HEK293 (cell line): Measurements from ENCODE around the gene REV3L.
A peak's percentile ranks its signal among the peaks of the same experiment; 100 is the strongest.

Experiments used
- GLI2 ChIP-seq: fragments of 450-650 bp; formaldehyde crosslinking; IDR thresholded peaks from 2 replicates; pipeline ENCODE4; 2017; ENCODE audit warnings: missing biosample characterization, missing genetic modification characterization, low read depth, borderline replicate concordance
- GLIS1 ChIP-seq: fragments of 450-650 bp; formaldehyde crosslinking; IDR thresholded peaks from 2 replicates; pipeline ENCODE4 v1.5.1; 2016; ENCODE audit warnings: missing biosample characterization, missing genetic modification characterization
- GLIS2 ChIP-seq: fragments of 450-650 bp; formaldehyde crosslinking; IDR thresholded peaks from 2 replicates; pipeline ENCODE4 v1.5.1; 2016; ENCODE audit warnings: missing biosample characterization, missing genetic modification characterization
- MYNN ChIP-seq: fragments of 450-650 bp; formaldehyde crosslinking; IDR thresholded peaks from 2 replicates; pipeline ENCODE4 v1.5.1; 2016; ENCODE audit warnings: missing biosample characterization, missing genetic modification characterization, borderline replicate concordance
- OVOL3 ChIP-seq: fragments of 450-650 bp; formaldehyde crosslinking; IDR thresholded peaks from 2 replicates; pipeline ENCODE4 v1.5.1; 2016; ENCODE audit warnings: missing biosample characterization, missing genetic modification characterization
- ZBTB1 ChIP-seq: fragments of 450-650 bp; formaldehyde crosslinking; IDR thresholded peaks from 2 replicates; pipeline ENCODE4 v1.5.1; 2016; ENCODE audit warnings: missing biosample characterization, missing genetic modification characterization
- ZBTB48 ChIP-seq: fragments of 450-650 bp; formaldehyde crosslinking; IDR thresholded peaks from 2 replicates; pipeline ENCODE4 v1.5.1; 2016; ENCODE audit warnings: missing biosample characterization, missing genetic modification characterization
- ZBTB7A ChIP-seq: fragments of 450-650 bp; formaldehyde crosslinking; IDR thresholded peaks from 2 replicates; pipeline ENCODE4 v1.5.1; 2016; ENCODE audit warnings: low read depth, missing biosample characterization, missing genetic modification characterization
- ZEB2 ChIP-seq: fragments of 450-650 bp; formaldehyde crosslinking; IDR thresholded peaks from 2 replicates; pipeline ENCODE4 v1.5.1; 2016; ENCODE audit warnings: missing biosample characterization, missing genetic modification characterization
- ZFP3 ChIP-seq: fragments of 450-650 bp; formaldehyde crosslinking; IDR thresholded peaks from 2 replicates; pipeline ENCODE4 v1.5.1; 2016; ENCODE audit warnings: low read depth, missing biosample characterization, missing genetic modification characterization
- ZNF121 ChIP-seq: fragments of 450-650 bp; formaldehyde crosslinking; IDR thresholded peaks from 2 replicates; pipeline ENCODE4 v1.5.1; 2016; ENCODE audit warnings: missing biosample characterization, missing genetic modification characterization
- ZNF138 ChIP-seq: fragments of 450-650 bp; formaldehyde crosslinking; IDR thresholded peaks from 2 replicates; pipeline ENCODE4 v1.5.1; 2016; ENCODE audit warnings: missing biosample characterization, missing genetic modification characterization, borderline replicate concordance
- ZNF140 ChIP-seq: fragments of 450-650 bp; formaldehyde crosslinking; IDR thresholded peaks from 2 replicates; pipeline ENCODE4 v1.5.1; 2016; ENCODE audit warnings: missing biosample characterization, missing genetic modification characterization
- ZNF155 ChIP-seq: fragments of 450-650 bp; formaldehyde crosslinking; IDR thresholded peaks from 2 replicates; pipeline ENCODE4 v1.5.1; 2016; ENCODE audit warnings: missing biosample characterization, missing genetic modification characterization
- ZNF157 ChIP-seq: fragments of 450-650 bp; formaldehyde crosslinking; IDR thresholded peaks from 2 replicates; pipeline ENCODE4 v1.5.1; 2016; ENCODE audit warnings: missing biosample characterization, missing genetic modification characterization
- ZNF174 ChIP-seq: fragments of 450-650 bp; formaldehyde crosslinking; IDR thresholded peaks from 2 replicates; pipeline ENCODE4 v1.5.0; 2017; ENCODE audit warnings: missing biosample characterization, mild to moderate bottlenecking, missing genetic modification characterization
- ZNF202 ChIP-seq: fragments of 450-650 bp; formaldehyde crosslinking; IDR thresholded peaks from 2 replicates; pipeline ENCODE4 v1.5.1; 2016; ENCODE audit warnings: missing biosample characterization, missing genetic modification characterization, borderline replicate concordance
- ZNF239 ChIP-seq: fragments of 450-650 bp; formaldehyde crosslinking; IDR thresholded peaks from 2 replicates; pipeline ENCODE4 v1.5.1; 2016; ENCODE audit warnings: missing biosample characterization, missing genetic modification characterization
- ZNF404 ChIP-seq: fragments of 450-650 bp; formaldehyde crosslinking; IDR thresholded peaks from 2 replicates; pipeline ENCODE4 v1.5.1; 2017; ENCODE audit warnings: missing biosample characterization, missing genetic modification characterization
- ZNF510 ChIP-seq: fragments of 450-650 bp; formaldehyde crosslinking; IDR thresholded peaks from 2 replicates; pipeline ENCODE4 v1.5.1; 2018; ENCODE audit warnings: mild to moderate bottlenecking, missing genetic modification characterization, missing biosample characterization; ENCODE audit not compliant: insufficient replicate concordance
- ZNF585B ChIP-seq: fragments of 450-650 bp; formaldehyde crosslinking; IDR thresholded peaks from 2 replicates; pipeline ENCODE4 v1.5.1; 2016; ENCODE audit warnings: missing biosample characterization, missing genetic modification characterization
- ZNF596 ChIP-seq: fragments of 450-650 bp; IDR thresholded peaks from 2 replicates; pipeline ENCODE4 v1.5.0; 2018; ENCODE audit warnings: missing biosample characterization, mild to moderate bottlenecking, missing genetic modification characterization, moderate library complexity
- ZNF629 ChIP-seq: fragments of 450-650 bp; formaldehyde crosslinking; IDR thresholded peaks from 2 replicates; pipeline ENCODE4 v1.5.1; 2017; ENCODE audit warnings: missing biosample characterization, missing genetic modification characterization
- ZNF658 ChIP-seq: fragments of 450-650 bp; formaldehyde crosslinking; IDR thresholded peaks from 2 replicates; pipeline ENCODE4; 2016; ENCODE audit warnings: missing biosample characterization, missing genetic modification characterization
- ZNF664 ChIP-seq: fragments of 450-650 bp; formaldehyde crosslinking; IDR thresholded peaks from 2 replicates; pipeline ENCODE4 v1.5.1; 2016; ENCODE audit warnings: missing biosample characterization, missing genetic modification characterization
- ZNF701 ChIP-seq: fragments of 450-650 bp; formaldehyde crosslinking; IDR thresholded peaks from 2 replicates; pipeline ENCODE4 v1.5.1; 2016; ENCODE audit warnings: missing biosample characterization, missing genetic modification characterization
- ZNF777 ChIP-seq: fragments of 450-650 bp; formaldehyde crosslinking; IDR thresholded peaks from 2 replicates; pipeline ENCODE4 v1.5.1; 2017; ENCODE audit warnings: missing biosample characterization, missing genetic modification characterization, borderline replicate concordance
- ZNF792 ChIP-seq: fragments of 450-650 bp; formaldehyde crosslinking; IDR thresholded peaks from 2 replicates; pipeline ENCODE4 v1.5.1; 2016; ENCODE audit warnings: missing biosample characterization, missing genetic modification characterization
- ZNF837 ChIP-seq: fragments of 450-650 bp; formaldehyde crosslinking; IDR thresholded peaks from 2 replicates; pipeline ENCODE4 v1.5.1; 2016; ENCODE audit warnings: missing biosample characterization, missing genetic modification characterization
- ZNF843 ChIP-seq: fragments of 450-650 bp; formaldehyde crosslinking; IDR thresholded peaks from 2 replicates; pipeline ENCODE4 v1.5.1; 2016; ENCODE audit warnings: missing biosample characterization, missing genetic modification characterization
- TF ChIP-seq, protein P1 (sequence below): fragments of 450-650 bp; formaldehyde crosslinking; IDR thresholded peaks from 2 replicates; pipeline ENCODE4 v1.5.1; 2016; ENCODE audit warnings: missing biosample characterization, missing genetic modification characterization
- TF ChIP-seq, protein P2 (sequence below): fragments of 450-650 bp; formaldehyde crosslinking; conservative IDR thresholded peaks from 2 replicates; pipeline ENCODE4 v1.5.1; 2016; ENCODE audit warnings: low read depth, missing biosample characterization, missing genetic modification characterization
- TF ChIP-seq, protein P3 (sequence below): fragments of 450-650 bp; formaldehyde crosslinking; IDR thresholded peaks from 2 replicates; pipeline ENCODE4 v1.5.1; 2016; ENCODE audit warnings: missing biosample characterization, missing genetic modification characterization

Gene REV3L

DNA sequence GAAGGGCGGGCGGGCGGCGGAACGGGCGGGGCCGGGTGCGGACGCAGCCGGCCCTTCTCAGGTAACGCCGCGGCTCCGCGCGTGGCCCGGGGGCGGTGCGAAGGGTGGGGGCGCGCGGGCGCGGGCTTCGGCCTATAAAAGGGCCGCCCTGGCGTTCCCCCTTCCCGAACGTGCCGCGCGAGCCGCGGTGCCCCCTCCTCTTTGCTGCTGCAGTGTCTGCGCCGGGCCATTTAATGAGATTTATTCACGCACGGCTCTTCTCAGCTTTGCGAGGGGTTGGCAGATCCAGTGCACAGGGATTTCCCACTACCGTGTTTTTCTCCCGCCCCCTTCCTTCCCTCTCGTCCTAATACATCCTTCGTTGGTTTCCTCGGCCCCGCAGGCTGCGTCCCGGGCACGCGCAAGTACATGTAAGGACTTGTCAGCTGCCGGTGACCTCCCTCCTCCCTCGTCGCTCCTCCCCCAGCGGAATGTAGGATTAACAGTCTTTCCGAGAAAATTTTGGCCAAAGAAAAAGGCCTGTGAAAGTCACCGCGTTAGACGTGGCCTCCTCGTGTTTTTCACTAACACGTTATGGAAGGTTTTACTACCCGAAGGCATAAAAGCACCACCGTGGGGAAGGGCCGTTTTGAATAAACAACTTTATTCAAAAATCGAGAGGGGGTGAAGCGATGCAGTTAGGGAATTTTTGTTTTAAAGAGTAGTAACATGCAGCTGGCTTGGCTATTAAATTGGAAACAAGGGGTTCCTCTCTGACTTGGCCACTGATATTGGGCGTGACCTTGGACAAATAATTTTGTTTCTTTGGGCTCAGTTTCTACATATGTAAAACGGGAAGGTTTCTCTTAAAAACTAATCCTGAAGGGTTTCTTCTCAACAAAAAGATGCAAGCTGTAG is 966 bp upstream of the REV3L start (continued):
- TF ChIP-seq GLI2 (tag by site-specific recombination) (no peak), ZNF629 (peak; percentile 84), GLIS1 (no peak; the same call in 1 of the 2 replicates), ZNF837 (no peak), OVOL3 (tag by site-specific recombination) (peak; percentile 42; the same call in 1 of the 2 replicates), ZNF121 (tag by site-specific recombination) (peak; percentile 23; the same call in 1 of the 2 replicates), ZBTB7A (tag by site-specific recombination) (peak; percentile 92), ZEB2 (peak; percentile 96), ZNF658 (tag by site-specific recombination) (no peak), ZNF202 (tag by site-specific recombination) (no peak), ZNF155 (tag by site-specific recombination) (no peak), ZNF777 (tag by site-specific recombination) (0 out of 2 replicates have a peak, but pooled peaks have one; percentile 11), ZNF596 (tag by site-specific recombination) (no peak), ZBTB48 (tag by site-specific recombination) (no peak), GLIS2 (tag by site-specific recombination) (no peak; the same call in 1 of the 2 replicates), ZNF585B (no peak), ZNF404 (tag by site-specific recombination) (no peak), ZNF140 (no peak), ZNF510 (tag by site-specific recombination) (peak; percentile 25), ZNF843 (tag by site-specific recombination) (peak; percentile 85), ZNF138 (tag by site-specific recombination) (no peak), ZNF174 (no peak), ZFP3 (tag by site-specific recombination) (no peak), ZNF701 (tag by site-specific recombination) (no peak), ZNF664 (no peak; the same call in 1 of the 2 replicates), MYNN (no peak), ZNF157 (no peak), ZNF239 (tag by site-specific recombination) (peak; percentile 17; the same call in 1 of the 2 replicates), ZNF792 (tag by site-specific recombination) (peak; percentile 22; the same call in 1 of the 2 replicates), ZBTB1 (0 out of 2 replicates have a peak, but pooled peaks have one; percentile 28)
- TF ChIP-seq, protein P1, sequence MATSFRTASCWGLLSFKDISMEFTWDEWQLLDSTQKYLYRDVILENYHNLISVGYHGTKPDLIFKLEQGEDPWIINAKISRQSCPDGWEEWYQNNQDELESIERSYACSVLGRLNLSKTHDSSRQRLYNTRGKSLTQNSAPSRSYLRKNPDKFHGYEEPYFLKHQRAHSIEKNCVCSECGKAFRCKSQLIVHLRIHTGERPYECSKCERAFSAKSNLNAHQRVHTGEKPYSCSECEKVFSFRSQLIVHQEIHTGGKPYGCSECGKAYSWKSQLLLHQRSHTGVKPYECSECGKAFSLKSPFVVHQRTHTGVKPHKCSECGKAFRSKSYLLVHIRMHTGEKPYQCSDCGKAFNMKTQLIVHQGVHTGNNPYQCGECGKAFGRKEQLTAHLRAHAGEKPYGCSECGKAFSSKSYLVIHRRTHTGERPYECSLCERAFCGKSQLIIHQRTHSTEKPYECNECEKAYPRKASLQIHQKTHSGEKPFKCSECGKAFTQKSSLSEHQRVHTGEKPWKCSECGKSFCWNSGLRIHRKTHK (tag by site-specific recombination), result no peak
- TF ChIP-seq, protein P2, sequence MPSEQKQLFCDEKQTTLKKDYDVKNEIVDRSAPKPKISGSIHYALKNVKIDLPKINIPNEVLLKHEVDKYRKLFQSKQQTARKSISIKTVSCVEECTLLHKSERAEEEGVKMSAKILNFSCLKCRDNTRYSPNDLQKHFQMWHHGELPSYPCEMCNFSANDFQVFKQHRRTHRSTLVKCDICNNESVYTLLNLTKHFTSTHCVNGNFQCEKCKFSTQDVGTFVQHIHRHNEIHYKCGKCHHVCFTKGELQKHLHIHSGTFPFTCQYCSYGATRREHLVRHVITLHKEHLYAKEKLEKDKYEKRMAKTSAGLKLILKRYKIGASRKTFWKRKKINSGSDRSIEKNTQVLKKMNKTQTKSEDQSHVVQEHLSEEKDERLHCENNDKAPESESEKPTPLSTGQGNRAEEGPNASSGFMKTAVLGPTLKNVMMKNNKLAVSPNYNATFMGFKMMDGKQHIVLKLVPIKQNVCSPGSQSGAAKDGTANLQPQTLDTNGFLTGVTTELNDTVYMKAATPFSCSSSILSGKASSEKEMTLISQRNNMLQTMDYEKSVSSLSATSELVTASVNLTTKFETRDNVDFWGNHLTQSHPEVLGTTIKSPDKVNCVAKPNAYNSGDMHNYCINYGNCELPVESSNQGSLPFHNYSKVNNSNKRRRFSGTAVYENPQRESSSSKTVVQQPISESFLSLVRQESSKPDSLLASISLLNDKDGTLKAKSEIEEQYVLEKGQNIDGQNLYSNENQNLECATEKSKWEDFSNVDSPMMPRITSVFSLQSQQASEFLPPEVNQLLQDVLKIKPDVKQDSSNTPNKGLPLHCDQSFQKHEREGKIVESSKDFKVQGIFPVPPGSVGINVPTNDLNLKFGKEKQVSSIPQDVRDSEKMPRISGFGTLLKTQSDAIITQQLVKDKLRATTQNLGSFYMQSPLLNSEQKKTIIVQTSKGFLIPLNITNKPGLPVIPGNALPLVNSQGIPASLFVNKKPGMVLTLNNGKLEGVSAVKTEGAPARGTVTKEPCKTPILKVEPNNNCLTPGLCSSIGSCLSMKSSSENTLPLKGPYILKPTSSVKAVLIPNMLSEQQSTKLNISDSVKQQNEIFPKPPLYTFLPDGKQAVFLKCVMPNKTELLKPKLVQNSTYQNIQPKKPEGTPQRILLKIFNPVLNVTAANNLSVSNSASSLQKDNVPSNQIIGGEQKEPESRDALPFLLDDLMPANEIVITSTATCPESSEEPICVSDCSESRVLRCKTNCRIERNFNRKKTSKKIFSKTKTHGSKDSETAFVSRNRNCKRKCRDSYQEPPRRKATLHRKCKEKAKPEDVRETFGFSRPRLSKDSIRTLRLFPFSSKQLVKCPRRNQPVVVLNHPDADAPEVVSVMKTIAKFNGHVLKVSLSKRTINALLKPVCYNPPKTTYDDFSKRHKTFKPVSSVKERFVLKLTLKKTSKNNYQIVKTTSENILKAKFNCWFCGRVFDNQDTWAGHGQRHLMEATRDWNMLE (tag by site-specific recombination), result no peak
- TF ChIP-seq, protein P3, sequence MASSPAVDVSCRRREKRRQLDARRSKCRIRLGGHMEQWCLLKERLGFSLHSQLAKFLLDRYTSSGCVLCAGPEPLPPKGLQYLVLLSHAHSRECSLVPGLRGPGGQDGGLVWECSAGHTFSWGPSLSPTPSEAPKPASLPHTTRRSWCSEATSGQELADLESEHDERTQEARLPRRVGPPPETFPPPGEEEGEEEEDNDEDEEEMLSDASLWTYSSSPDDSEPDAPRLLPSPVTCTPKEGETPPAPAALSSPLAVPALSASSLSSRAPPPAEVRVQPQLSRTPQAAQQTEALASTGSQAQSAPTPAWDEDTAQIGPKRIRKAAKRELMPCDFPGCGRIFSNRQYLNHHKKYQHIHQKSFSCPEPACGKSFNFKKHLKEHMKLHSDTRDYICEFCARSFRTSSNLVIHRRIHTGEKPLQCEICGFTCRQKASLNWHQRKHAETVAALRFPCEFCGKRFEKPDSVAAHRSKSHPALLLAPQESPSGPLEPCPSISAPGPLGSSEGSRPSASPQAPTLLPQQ (tag by site-specific recombination), result peak; percentile 69
